Smooth muscle cell (in vitro differentiated cells): Measurements from ENCODE around the gene INPP5A. TPM values are rescaled to one million over a fixed set of nuclear protein-coding genes. Genes with fewer than 3 reads are reported as not detected.
A peak's percentile ranks its signal among the peaks of the same experiment; 100 is the strongest.

Experiments used
- DNase-seq: peaks from one replicate; lab custom pipeline; 2025; ENCODE audit not compliant: unreplicated experiment; lab: John Stamatoyannopoulos, UW
- H2AFZ ChIP-seq: fragments of 200-600 bp; sonication (generic); 2 replicates; pipeline ENCODE4 v1.6.0; 2016; ENCODE audit warnings: antibody characterized with exemption, low read depth, mild to moderate bottlenecking
- H3F3A ChIP-seq: fragments of 200-600 bp; sonication (generic); 2 replicates; pipeline ENCODE4 v1.6.0; 2017; ENCODE audit warnings: antibody characterized with exemption, low read depth
- H3K27ac ChIP-seq: fragments of 200-600 bp; sonication (generic); 2 replicates; pipeline ENCODE4 v1.5.1; 2016; ENCODE audit warnings: low read depth, mild to moderate bottlenecking
- H3K27me3 ChIP-seq: fragments of 200-600 bp; sonication (generic); 2 replicates; pipeline ENCODE4 v1.6.1; 2016; ENCODE audit warnings: low read depth, mild to moderate bottlenecking
- H3K36me3 ChIP-seq: fragments of 200-600 bp; sonication (generic); 2 replicates; pipeline ENCODE4 v1.5.1; 2016; ENCODE audit warnings: low read depth
- H3K4me1 ChIP-seq: fragments of 200-600 bp; sonication (generic); 2 replicates; pipeline ENCODE4 v1.5.1; 2016; ENCODE audit warnings: low read depth
- H3K4me2 ChIP-seq: fragments of 200-600 bp; sonication (generic); 2 replicates; pipeline ENCODE4 v1.6.0; 2016; ENCODE audit warnings: mild to moderate bottlenecking
- H3K4me3 ChIP-seq: fragments of 200-600 bp; sonication (generic); 2 replicates; pipeline ENCODE4 v1.5.1; 2016; ENCODE audit warnings: mild to moderate bottlenecking
- H3K79me2 ChIP-seq: fragments of 200-600 bp; sonication (generic); 2 replicates; pipeline ENCODE4 v1.6.0; 2016; ENCODE audit warnings: low read depth, mild to moderate bottlenecking
- H3K9ac ChIP-seq: fragments of 200-600 bp; sonication (generic); 2 replicates; pipeline ENCODE4 v1.6.0; 2016; ENCODE audit warnings: low read depth
- H3K9me3 ChIP-seq: fragments of 200-600 bp; sonication (generic); replicated peaks from 2 replicates; pipeline ENCODE4 v1.5.1; 2016; ENCODE audit warnings: low read depth
- H4K20me1 ChIP-seq: fragments of 200-600 bp; sonication (generic); 2 replicates; pipeline ENCODE4 v1.6.0; 2016; ENCODE audit warnings: low read depth
- WGBS: methylation state at CpG from one replicate; pipeline ENCODE4 v1.1.7; 2016; ENCODE audit warnings: low lambda C conversion rate; 5-methylcytosine and 5-hydroxymethylcytosine counted together
- polyA plus RNA-seq: library from polyadenylated mRNA; unstranded; fragments of >200 nt; fragmentation: Nextera tagmentation; extraction: Ambion mirVana; gene quantifications from 2 replicates; pipeline ENCODE4 v1.2.1, GENCODE V29; 2016
- total RNA-seq: library from RNA; depleted of rRNA; stranded (reverse); fragments of >200 nt; gene quantifications from 2 replicates; pipeline ENCODE4 v1.2.3, GENCODE V29; 2014
- TF ChIP-seq, protein P1 (sequence below): fragments of 200-600 bp; sonication (generic); IDR thresholded peaks from 2 replicates; pipeline ENCODE4 v1.5.1; 2017; ENCODE audit warnings: borderline replicate concordance, mild to moderate bottlenecking, antibody characterized with exemption; ENCODE audit not compliant: insufficient read depth, poor library complexity, severe bottlenecking

Gene INPP5A
- total and polyA plus RNA-seq, 2 experiments from 2014 or later, result 48.0 to 55.9 TPM

DNA sequence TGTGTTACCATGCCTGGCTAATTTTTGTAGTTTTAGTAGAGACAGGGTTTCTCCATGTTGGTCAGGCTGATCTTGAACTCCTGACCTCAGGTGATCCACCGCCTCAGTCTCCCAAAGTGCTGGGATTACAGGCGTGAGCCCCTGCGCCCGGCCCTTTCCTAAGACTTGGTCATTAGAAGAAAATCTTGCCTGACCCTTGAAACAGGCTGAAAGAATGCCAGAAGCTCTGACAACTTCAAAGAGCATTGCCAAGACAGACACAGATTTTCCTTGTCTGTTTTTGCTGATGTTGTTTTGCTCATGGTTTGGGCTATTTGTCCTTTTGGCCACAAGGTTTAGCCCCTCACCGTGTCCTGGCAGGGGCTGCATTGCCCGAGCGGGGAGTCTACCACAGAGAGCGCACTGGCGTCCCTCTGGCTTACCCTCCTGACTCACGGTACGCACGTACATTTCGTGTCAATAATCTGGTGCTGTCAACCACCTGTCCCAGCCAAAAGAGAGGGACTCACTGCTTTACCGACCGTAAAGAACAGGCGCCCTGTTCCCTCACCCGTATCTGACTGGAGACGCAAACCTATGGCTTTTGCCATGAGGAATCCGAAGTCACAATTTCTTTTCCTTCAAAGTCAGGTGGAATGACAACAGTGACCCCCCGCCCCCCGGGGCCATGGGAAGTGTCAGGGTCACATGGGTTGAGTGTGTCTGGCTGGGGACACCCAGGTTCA, 10.1 kb upstream of the INPP5A start:
- H3K4me2 ChIP-seq, result no peak overlapping the region

DNA sequence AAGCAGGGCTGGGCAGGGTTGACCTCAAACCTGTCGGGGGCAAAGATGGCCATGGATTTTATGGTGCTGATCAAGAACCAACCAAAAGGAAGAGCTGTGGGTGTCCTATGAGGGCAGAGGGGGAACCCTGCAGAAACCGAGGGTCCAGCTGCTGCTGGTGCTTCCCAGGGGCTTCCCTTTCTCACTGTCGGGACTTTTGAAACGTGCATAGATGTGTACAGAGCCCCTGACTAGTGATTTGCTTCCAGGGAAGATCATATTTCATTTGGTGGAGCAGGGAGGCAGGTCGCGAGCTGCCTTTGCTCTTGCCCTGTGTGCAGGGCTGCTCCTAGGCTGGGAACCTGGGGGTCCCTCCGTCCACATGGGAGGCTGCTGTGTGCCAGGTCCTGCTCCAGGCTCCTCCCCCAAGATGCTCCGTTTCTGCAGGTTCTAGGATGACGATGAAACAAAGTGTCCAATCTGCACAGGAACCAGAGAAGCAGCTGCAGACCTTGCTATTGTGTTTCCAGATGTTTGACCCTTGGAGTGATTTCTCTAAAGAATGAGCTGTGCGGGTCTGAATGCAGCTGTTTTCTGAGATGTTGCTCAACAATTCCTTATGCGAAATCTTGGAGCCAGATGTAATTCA, 9.4 kb upstream of the INPP5A start:
- H3K9me3 ChIP-seq, result no peaks in the 10 kb centered on the region
- no peak for DNase-seq
- no peaks in the 10 kb centered on the region for H3K79me2 ChIP-seq
- H3K4me1 ChIP-seq, result no peaks in the 10 kb centered on the region
- H3K9ac ChIP-seq, result no peak overlapping the region
- H4K20me1 ChIP-seq, result no peaks in the 10 kb centered on the region
- H2AFZ ChIP-seq, result no peak overlapping the region
- no peak overlapping the region for H3K4me2 ChIP-seq
- no peak overlapping the region for H3K4me3 ChIP-seq
- no peaks in the 10 kb centered on the region for H3K27me3 ChIP-seq
- H3K27ac ChIP-seq, result no peak overlapping the region
- no peaks in the 10 kb centered on the region for H3F3A ChIP-seq
- WGBS, result 76% methylated on average over 11 of the region's 11 CpGs
- TF ChIP-seq, protein P1, sequence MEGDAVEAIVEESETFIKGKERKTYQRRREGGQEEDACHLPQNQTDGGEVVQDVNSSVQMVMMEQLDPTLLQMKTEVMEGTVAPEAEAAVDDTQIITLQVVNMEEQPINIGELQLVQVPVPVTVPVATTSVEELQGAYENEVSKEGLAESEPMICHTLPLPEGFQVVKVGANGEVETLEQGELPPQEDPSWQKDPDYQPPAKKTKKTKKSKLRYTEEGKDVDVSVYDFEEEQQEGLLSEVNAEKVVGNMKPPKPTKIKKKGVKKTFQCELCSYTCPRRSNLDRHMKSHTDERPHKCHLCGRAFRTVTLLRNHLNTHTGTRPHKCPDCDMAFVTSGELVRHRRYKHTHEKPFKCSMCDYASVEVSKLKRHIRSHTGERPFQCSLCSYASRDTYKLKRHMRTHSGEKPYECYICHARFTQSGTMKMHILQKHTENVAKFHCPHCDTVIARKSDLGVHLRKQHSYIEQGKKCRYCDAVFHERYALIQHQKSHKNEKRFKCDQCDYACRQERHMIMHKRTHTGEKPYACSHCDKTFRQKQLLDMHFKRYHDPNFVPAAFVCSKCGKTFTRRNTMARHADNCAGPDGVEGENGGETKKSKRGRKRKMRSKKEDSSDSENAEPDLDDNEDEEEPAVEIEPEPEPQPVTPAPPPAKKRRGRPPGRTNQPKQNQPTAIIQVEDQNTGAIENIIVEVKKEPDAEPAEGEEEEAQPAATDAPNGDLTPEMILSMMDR, result no peak
- H3K36me3 ChIP-seq, result no peaks in the 10 kb centered on the region

More for the DNA sequence above, 10.1 kb upstream of the INPP5A start:
- H3K9me3 ChIP-seq, result no peaks in the 10 kb centered on the region
- no peak for DNase-seq
- H3K79me2 ChIP-seq, result no peaks in the 10 kb centered on the region
- TF ChIP-seq, protein P1, result no peak
- H3K4me1 ChIP-seq, result no peaks in the 10 kb centered on the region
- H3F3A ChIP-seq, result no peaks in the 10 kb centered on the region
- no peak overlapping the region for H2AFZ ChIP-seq
- H3K36me3 ChIP-seq, result no peaks in the 10 kb centered on the region
- 78% methylated on average over 21 of the region's 21 CpGs for WGBS
- no peaks in the 10 kb centered on the region for H4K20me1 ChIP-seq
- H3K4me3 ChIP-seq, result no peak overlapping the region
- no peak overlapping the region for H3K9ac ChIP-seq
- no peaks in the 10 kb centered on the region for H3K27me3 ChIP-seq
- H3K27ac ChIP-seq, result peak overlapping the region; percentile 65

DNA sequence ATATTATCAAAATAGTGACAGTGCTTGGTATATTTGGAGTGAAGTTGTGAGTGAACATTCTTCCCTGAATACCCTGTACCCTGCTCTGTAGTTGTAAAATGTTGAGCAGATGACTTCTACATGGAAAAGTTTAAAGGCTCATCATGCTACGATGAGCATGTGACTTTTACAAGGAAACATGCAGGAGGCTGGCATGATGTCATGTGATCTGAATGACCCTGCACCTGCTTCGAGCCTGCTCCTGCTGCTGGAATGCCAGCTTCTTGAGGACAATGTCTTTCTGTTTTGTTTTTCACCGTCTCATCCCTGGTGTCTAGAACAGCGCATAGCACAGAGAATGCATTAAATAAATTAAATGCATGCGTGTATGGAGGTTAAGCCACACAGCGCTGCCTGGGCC, 5.4 kb upstream of the INPP5A start:
- H3F3A ChIP-seq, result no peaks in the 10 kb centered on the region
- no peaks in the 10 kb centered on the region for H3K79me2 ChIP-seq
- H3K9me3 ChIP-seq, result no peaks in the 10 kb centered on the region
- WGBS, result 89% methylated on average over 6 of the region's 6 CpGs
- H4K20me1 ChIP-seq, result no peaks in the 10 kb centered on the region
- no peak overlapping the region for H3K9ac ChIP-seq
- H3K4me1 ChIP-seq, result peaks cover 9% of the 10 kb centered on the region
- H3K27me3 ChIP-seq, result no peaks in the 10 kb centered on the region
- no peak overlapping the region for H3K4me2 ChIP-seq
- peak overlapping the region; percentile 81 for H3K27ac ChIP-seq
- H3K36me3 ChIP-seq, result no peaks in the 10 kb centered on the region
- no peak for DNase-seq
- TF ChIP-seq, protein P1, result no peak
- H3K4me3 ChIP-seq, result no peak overlapping the region
- no peak overlapping the region for H2AFZ ChIP-seq
